Spleen (tissue), 7 donors: ENCODE results near the gene ODAM.

ENCODE experiments used
- CTCF ChIP-seq, 11 experiments: fragments of 200-600 bp in 7 of 11; fragments of 450-650 bp in 4 of 11; sonication (generic) in 4 of 11; IDR thresholded peaks in 8 of 11; conservative IDR thresholded peaks in 3 of 11; 1 replicate in 7 of 11; 2 replicates in 4 of 11; pipeline versions ENCODE4 v1.4.0 to v1.8.0; 2016 to 2021; ENCODE audit warnings: antibody characterized with exemption in 11 of 11, inconsistent platforms in 4 of 11, mild to moderate bottlenecking in 1 of 11
- POLR2A ChIP-seq, 3 donors: fragments of 450-650 bp; IDR thresholded peaks; one replicate each; pipeline ENCODE4 v1.5.1; 2017; ENCODE audit warnings: antibody characterized with exemption in 3 of 3, mild to moderate bottlenecking in 1 of 3
- POLR2AphosphoS5 ChIP-seq, 3 donors: sonication (generic); formaldehyde crosslinking; IDR thresholded peaks; one replicate each; pipeline ENCODE4 v1.5.1; 2017; ENCODE audit warnings: antibody characterized with exemption in 3 of 3
- donor health status: DM: no; HTN: no; CAD: no; lungs with moderate emphysema.
- donor health status: DM: no; HTN: no; CAD: no.
- donor health status: DM: no; HTN: no; CAD: no.

GRCh38 chr4:70190579-70190978 lies 4.9 kb upstream of the ODAM start:
- TF ChIP-seq CTCF (IDR thresholded peaks at IDR 0.05 in 8 of 11, conservative IDR thresholded peaks at IDR 0.05 in 3 of 11) (no peak), POLR2AphosphoS5 (IDR thresholded peaks at IDR 0.05) (no peak), POLR2A (IDR thresholded peaks at IDR 0.05) (no peak)
